KG1 (cell line): ENCODE measurements around the gene R3HDM2.

ENCODE experiments used
- DNase-seq: peaks from one replicate; lab custom pipeline; 2025; lab: John Stamatoyannopoulos, UW

R3HDM2 gene

DNA sequence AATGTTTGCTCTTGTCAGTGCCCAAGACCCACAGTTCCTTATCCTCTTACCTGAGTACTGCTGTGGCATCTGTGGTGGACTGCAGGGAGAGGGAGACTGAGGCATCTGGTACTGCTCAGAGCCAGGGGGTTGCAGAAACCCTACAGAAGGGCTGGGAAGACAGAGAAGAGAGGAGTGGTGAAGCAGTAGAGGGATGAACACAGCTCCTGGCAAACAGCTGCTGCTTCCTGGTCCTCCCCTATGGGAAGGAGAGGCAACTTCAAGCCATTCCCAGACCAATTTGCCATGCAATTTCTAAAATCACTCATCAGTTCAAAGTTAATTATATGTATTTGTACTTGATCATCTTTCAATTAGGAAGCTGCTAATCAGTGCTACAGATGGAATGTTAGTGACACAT is 164.2 kb downstream of the R3HDM2 start:
- no peak for DNase-seq

DNA sequence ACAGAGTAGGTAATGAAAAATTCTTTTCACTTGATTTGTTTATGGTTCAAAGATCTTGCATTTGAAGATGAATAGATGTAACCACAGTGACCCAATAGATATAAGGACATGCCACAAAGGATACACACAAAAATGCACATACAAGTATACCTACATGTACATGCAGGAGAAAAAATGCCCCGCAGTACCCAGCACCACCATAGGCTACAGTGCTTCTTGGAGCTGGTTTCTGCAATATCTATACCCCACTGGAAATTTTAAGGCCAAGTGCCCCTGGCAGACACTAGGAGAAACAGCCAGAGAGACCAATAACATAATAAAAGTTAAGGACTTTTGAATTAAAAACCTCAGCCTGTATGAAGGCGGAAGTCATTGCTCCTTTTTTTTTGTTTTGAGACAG is 167.7 kb downstream of the R3HDM2 start:
- no peak for DNase-seq

DNA sequence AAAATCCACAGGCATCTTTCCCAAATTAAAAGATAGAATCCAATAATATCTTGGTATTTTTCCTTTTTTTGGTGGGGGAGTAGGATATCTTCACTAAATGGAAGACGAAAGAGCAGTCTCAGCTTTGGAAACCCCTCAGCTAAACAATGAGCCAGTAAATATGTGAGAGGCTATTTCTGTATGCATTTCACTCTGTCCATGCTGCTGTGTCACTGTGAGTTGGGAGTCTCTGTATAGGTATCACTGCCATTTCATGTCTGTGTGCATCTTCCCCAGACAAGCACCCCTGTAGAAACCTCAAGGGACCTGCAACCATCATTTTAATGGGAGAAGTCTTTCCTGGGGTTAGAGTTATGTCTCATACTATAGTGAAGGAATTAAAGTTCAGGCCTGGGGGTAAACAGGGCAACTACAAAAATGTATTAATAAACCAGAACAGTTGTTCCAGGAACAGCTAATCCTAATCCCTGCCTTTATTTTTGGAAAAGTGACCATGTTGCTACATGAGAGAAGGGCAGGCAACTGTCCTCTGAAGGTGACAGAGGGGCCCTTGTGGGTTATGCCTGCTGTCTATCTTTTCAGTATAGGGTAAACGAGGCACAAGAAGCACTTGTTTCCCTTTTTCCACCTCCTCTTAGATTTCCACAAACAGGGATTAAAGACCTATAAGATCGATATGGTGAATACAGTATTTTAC is 168.6 kb downstream of the R3HDM2 start:
- DNase-seq: no peak

DNA sequence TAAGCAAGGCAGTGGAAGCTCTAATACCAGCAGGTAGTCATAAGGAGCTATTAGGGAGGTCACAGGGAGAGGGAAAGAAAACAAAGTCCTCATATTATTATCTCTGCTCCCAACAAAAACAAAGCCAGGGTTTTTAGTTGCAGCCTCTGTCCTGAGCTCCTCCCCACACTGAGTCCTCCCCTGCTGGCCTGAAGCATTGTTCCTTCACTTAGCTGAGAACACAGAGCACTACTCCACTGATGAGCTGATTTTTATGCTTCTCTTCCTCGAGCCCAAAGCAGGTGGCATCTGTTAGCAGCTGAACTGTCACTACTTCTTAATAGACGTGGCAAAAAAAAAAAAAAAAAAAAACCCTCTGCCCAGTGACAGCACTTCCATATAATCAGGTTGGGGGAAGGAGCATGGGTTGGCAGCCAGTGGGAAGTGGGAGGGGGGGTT is 169.4 kb downstream of the R3HDM2 start:
- no peak for DNase-seq

DNA sequence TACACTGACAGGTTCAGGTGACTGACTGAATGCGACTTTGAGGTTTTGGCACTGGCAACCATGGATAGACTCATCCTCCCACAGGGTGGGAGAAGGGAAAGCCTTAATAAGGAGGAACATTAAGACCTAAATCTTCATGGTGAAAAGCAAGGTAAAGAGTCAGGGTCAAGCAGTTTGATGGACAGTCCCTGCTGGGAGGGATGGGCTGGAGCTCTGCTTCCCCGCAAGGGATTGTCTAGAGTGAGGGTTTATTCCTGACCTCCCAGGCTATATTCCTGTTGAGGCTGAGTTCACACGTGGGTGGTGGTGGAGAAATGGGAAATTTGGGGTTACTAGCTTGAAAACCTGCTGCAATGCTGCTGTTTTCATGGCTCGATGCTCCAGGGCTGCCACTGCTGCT is 170.5 kb downstream of the R3HDM2 start:
- no peak for DNase-seq

DNA sequence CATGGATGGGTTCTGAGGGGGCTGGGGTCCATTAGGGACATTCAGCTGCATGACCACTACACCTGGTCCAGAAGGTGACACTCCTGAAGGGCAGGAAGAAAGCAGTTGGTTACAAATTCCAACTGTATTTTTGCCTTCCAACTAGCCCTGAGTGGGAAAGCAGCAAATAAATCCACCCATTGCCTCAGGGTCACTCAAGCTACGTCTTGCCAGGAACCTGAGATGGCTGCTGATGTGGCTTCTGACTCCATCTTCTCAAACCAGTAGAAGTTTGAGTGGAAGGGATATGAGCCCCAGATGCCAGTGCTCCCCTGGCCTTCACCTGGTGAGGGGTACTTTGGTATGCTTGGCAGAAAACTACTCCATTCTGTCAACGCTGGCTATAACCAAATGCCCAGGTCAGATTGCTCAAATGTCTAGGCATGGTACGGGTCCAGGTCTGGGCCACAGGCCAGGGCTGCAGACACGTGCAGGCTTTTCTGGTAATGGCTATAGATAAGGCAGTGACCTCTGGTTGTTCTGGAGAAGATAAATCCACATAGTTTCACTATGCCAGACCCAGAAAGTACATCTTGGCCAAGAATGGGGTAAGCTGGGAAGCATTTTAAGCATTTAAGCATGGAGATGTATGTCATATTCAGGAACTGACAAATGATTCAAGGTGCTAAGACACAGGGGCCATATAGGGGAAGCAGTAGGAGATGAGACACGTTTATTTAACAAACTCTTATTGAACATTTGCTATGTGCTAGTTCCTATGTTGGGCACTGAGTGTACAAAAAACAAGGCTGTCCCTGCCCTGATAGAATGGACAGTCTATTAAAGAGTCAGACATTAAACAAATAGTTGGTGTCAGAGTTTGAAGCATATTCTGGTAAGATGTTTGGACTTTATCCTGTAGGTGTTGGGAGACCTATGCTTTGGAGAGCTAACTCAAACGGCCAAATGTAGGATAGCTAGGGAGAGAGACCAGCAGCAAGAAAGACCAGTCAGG is 171.6 kb downstream of the R3HDM2 start:
- no peak for DNase-seq

DNA sequence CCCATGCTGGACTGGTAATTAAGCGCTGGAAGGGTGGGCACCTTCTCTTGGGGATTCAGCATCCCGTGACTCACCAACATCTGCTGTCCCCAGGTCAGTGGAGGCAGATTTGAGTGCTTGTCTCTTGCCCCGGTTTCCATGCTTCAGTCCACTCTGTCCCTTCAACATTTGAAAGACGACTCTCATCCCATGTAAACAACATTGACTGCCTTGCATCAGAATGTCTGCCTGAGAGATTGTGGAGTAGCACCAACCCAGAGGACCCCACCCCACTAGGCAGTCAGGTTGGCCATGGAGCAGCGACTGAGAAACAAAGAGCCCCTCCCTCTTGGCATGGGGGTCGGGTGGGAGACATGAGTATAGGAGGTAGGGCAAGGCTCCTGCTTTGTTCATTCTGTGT is 174.9 kb downstream of the R3HDM2 start:
- DNase-seq: no peak

DNA sequence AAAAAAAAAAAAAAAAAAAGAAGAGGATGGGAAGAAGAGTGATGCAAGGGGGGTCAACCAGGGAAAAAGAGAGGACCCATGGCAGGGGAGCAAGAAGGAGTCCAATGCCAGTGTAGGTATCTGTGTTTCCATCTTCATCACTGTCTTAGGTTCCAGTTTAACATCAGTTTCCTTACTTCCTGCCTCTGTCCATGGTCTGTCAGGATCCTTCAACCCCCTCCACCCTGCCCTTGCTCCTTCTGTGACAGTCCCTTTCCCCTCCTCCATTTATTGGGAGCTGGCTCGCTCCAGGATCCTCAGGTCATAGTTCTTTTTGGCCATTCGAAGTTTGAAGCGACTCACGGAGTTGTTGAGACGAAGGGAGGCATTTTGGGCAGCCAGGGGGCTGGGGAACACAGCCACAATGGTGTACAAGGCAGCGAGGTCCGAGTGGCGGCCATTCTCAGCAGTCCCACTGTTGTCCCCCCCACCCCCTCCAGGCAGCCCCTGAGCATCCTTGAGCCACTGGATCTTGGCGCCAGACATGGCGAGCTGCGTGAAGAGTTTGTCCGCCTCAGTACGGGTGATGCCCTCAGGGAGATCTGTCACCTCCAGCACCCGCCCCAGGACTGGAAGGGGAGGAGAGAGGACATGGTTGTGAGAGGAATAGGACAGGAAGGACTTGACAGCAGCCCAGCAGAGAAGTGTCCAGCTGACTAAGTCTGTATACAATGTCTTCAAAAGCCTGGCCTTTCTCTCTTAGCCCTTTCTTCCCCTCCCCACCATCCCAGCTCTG is 176.2 kb downstream of the R3HDM2 start:
- DNase-seq: no peak

DNA sequence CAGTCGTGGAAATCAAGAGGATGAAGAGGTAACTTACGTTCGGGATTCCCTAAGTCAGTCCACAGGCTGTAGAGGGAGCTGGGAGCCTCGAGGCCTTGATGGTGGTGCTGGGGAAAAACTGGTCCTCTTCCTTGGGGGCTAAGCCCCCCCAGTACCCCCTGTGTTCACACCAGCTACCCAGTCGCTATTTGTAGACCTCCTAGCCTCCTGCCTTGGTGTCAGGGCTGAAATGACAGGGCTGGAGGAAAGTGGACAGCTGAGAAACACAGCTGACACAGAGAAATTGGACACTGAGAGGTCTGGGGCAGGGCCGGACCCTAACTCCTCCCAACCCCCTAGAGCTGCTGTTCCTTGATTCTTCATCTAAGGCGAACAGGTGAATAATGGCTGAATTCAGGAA is 179.9 kb downstream of the R3HDM2 start, which contains the start of gene STAC3:
STAC3 (minus strand) TSS at position 232 of the 400 bp plus-strand sequence. CDS start 1,551 bp downstream, outside the sequence.
- no peak for DNase-seq

DNA sequence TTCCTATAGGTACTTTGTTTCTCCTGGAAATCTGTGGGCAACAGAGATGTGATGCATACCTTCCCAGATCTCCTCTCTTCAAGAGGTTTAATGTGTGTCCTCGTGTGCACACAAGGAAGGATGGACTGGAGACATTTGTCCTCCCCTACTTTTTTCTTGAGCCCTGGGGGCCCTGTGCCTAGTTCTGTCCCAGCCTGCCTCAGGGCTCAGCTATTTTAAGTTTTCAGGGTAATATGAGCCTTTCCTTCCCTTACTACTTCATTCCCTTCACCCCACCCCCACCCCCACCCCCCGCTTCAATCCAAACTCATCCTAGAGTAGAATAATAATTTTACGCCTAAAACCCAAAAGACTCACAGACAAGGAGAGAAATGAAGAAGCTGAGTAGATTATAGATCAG is 180.3 kb downstream of the R3HDM2 start:
- DNase-seq: no peak

DNA sequence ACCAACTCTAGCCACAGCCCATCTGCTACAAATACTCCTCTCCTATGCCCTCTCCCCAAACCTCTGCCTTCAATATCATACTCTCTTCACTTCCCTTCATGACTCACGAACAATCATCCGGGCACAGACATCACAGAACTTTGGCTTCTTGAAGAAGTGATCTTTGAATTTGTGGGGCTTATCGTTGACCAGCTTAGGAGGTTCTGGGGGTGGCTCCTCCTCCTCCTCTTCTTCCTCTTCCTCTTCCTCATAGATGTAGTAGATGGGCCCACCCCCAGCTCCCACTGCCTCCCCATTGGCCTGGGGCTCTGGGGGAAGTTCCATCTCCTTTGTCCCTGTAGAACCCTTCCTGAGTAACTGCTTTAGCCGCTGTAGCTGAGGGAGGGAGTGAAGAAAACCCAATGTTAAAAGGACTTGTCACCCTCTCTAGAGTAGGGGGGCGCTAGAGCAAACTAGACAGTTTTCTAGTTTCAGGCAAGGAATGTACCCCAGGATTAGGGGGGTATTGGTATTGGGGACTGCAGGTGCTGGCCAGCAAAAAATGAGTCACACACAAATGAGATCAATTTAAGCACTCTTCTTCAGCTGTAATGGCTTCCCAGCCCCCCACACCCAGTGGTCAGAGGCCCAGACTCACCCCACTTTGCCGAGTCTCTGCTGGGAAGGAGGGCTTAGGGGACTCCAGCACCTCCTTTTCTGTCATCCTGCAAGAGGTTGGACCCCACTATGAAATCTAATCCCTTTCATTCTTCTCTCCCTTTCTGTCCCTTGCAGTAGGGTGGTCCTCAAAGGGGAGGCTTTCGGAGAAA is 181.7 kb downstream of the R3HDM2 start:
- no peak for DNase-seq

DNA sequence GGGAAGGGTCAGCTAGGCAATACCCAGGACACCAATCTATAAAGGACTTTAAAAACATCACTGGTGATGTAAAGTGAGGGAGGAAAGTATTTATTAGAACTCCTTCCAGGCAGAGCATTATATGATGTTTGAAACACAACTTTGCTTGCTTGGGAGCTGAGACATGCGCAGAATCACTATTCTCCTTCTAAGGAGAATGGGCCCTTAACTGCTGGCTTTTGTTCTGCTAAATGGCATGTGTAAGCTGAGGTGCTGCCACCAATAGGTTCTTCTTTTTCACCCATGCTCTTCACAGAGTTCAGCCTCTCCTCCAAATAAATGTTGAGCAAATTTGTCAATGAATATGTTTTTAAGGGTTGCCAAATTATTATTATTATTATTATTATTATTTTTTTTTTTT is 183.8 kb downstream of the R3HDM2 start:
- no peak for DNase-seq

DNA sequence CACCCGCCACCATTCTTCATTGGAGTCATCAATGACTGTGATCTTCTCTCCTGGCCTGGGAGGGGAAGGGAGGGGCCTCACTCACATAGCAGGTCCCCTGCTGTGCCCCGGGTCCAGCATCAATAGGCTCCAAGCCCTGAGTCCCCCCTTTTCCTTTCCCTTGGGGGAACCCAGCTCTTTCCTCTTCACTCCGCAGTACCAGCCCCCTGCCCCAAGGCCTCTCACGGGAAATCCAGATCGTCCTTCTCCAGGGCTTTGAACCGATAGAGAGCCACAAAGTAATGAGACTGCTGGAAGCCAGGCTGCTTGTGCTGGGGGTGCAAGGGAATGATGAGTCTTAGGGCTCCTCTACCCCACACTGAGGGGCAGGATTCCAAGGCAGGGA is 186.5 kb downstream of the R3HDM2 start:
- DNase-seq: no peak

DNA sequence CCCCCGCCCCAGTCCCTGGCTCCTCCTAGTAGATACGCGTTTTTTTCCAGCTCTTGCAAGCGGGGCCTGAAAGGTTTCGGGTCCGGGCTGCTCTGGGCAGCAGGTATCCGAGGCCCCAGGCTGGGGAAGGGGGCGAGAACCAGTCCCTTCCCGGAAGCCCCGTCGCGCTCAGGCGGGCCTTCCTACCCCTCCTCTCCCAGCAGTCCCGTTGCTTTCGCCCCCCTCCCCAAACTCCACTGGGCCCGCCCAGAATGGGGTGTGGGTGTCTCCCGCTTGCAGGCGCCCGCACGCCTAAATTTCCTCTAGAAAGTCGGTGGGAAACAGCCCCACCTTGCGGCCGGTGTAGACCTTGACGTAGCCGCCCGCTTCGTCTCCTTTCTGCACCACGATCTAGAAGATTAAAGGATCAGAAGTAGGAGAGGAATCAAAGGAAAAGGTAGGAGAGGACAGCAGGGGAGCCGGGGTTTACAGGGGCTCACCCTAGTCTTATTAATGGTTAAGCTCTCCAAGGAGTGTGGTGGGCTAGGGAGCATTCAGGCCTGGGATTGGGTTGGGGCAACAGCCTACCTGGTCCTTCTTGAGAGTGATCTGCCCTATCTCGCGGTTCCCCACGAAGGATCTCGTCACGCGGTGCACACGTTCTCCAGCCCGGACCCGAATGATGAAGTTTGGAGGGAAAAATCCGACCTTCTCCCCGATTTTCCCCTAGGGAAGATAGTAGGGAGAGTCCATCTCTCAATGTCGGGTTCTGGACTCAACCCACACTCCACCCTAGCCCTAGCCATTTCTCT is 187.1 kb downstream of the R3HDM2 start:
- peak; percentile 14 for DNase-seq

DNA sequence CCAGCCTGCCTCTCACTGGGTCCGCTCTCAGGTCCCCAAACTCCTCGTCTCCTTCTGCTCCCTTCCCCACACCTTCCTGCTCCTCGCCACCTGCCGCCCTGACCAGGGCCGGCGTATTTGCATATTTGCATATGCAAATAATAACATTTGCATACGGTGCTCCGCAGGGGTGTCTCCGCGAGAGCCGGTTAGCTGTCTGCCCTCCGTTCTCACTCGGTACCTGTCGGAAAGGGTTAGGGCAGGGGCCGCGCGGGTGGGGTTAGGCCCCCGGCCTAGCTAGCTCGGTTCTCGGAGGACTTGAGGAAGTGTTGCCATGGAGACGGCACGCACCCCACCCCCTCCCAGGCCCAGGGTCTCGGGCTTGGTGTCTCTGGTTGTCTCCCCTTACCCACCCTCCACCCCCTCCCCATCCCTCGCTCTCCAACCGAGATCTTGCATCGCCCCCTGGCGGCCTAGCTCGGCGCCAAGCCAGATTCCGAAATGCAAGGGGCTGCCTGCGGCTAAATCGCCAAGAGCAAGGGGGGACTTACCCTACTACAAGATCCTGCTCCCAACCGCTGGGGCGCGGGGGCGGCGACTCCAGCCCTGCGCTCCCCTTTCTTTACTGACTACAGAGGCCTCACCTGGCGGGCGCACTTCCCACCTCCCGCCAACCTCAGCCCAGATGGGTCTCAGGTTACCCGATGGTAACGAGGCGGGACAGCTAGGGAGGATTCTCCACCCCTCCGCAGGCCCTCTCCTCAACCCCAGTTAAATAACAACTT is 188.0 kb downstream of the R3HDM2 start:
- DNase-seq: no peak

DNA sequence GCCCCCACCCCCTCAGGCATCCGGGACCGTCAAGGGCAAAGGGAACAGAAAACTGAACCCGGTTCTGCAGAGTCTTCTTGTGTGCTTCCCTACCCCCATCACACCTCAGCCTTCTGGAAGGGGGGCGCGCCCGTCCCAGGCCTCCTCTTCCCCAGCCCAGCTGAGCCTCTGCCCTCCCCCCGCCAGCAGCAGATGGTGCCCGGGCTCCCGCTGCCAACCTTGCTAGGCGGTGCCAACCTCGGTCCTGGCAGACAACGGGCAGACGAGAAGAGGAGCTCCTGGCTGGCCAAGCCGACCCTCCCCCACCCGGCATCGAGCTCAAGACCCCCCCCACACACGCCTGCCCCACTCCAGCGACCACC is 188.5 kb downstream of the R3HDM2 start:
- DNase-seq: no peak

DNA sequence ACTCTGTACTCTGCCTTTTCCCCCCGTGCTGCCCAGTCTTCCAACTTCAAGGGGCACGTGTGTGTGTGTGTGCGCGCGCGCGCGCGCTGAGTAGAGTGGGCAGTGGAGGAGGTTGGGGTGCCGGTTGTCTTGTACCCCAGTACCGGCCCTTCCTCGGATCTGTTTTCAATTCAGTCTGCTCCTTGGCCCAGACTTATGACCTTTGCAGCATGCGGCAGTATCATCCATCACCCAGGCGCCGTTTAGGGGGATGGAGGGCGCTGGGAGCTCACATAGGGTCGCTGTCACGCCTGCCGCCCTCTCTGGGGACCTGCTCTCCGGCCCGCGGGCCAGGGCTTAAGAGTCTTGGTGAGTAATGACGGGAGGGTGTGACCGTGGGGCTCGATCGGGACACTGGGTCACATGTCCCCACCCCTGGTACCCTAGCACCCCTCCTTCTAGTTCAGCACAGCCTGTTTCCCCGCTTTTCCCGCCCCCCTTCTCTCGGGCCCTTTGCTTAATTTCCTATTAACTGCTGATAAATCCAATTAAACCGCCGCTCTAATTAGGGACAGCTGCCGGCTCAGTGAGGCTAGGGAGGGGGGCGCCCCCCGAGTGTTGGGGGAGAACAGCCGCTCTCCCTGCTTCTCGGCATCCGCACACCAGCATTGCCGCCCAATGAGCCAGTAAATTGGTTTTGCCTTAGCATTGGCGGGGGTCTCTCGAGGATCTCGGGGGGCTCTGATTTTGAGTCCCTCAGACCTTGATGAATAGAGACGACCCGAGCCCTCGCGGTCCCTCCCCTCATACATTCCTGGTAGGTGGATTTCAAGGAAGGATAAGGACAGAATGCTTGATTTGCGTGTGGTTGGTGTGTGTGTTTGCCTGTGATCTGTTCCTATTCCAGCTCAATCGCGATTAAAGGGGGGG is 189.2 kb downstream of the R3HDM2 start:
- DNase-seq: no peak

DNA sequence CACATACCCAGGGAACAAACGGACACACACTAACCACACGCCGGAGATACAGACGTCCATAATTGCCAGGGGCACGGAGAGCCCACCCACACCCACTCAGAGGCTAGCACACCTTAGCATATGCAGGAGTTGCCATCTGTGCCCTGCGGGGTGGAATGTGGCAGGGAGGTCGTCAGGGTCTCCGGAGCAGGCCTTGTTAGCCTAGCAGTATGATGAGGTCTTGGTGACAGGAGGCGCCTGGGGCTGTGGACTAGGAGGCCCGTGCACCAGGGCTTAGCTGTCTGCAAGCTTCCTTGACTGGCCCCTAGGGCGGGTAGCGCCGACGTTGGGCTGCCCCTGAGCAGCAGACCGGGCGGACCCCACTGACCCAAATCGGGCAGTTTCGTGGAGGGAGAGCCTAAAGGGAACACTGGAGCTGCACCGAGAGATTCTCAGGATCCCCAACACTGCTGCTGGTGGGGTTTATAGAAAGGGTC is 189.9 kb downstream of the R3HDM2 start:
- no peak for DNase-seq
